HepG2 (cell line): ENCODE data around the gene TFE3.

ENCODE experiments used
- JUND ChIP-seq: sonication (generic); formaldehyde crosslinking; IDR thresholded peaks from 2 replicates; pipeline ENCODE4 v1.8.0; 2022; ENCODE audit warnings: mild to moderate bottlenecking, missing genetic modification reagents
- MTA3 ChIP-seq: sonication (generic); formaldehyde crosslinking; IDR thresholded peaks from 2 replicates; pipeline ENCODE4 v1.4.0; 2020; ENCODE audit warnings: missing genetic modification reagents
- PCBP2 ChIP-seq: fragments of 200-400 bp; formaldehyde crosslinking; optimal IDR thresholded peaks from 2 replicates; pipeline ENCODE3; 2018; ENCODE audit warnings: low read length, low read depth; ENCODE audit not compliant: poor library complexity, severe bottlenecking
- ZNF564 ChIP-seq: sonication (generic); formaldehyde crosslinking; IDR thresholded peaks from 2 replicates; pipeline ENCODE4 v1.8.1; 2023; ENCODE audit warnings: mild to moderate bottlenecking, missing genetic modification reagents
- TF ChIP-seq, protein P1 (sequence below): sonication (generic); formaldehyde crosslinking; IDR thresholded peaks from 2 replicates; pipeline ENCODE4 v1.4.0; 2020; ENCODE audit warnings: missing genetic modification reagents

DNA sequence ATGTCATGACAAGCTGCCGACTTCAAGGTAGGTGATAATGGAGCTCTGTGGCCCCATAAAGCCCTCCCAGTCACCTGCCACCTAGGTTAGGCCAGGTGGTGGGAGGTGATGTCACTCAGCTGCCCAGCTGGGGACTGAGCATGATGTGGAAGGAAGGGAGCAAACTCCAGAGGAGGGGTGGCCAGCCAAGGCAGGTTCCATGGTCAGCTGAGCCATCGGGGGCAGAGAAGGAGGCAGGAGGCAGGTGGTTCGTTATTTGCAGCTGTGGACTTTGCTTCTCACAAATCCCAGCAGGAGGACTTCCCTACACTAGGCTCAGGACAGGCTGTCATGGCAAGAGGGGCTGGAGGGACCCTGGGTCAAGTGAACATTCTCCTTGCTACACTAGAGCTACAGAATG lies 17.8 kb upstream of the TFE3 start:
- TF ChIP-seq MTA3 (CRISPR knock-in tag) (no peak), JUND (CRISPR knock-in tag) (no peak), PCBP2 (no peak), ZNF564 (CRISPR knock-in tag) (no peak)
- TF ChIP-seq, protein P1, sequence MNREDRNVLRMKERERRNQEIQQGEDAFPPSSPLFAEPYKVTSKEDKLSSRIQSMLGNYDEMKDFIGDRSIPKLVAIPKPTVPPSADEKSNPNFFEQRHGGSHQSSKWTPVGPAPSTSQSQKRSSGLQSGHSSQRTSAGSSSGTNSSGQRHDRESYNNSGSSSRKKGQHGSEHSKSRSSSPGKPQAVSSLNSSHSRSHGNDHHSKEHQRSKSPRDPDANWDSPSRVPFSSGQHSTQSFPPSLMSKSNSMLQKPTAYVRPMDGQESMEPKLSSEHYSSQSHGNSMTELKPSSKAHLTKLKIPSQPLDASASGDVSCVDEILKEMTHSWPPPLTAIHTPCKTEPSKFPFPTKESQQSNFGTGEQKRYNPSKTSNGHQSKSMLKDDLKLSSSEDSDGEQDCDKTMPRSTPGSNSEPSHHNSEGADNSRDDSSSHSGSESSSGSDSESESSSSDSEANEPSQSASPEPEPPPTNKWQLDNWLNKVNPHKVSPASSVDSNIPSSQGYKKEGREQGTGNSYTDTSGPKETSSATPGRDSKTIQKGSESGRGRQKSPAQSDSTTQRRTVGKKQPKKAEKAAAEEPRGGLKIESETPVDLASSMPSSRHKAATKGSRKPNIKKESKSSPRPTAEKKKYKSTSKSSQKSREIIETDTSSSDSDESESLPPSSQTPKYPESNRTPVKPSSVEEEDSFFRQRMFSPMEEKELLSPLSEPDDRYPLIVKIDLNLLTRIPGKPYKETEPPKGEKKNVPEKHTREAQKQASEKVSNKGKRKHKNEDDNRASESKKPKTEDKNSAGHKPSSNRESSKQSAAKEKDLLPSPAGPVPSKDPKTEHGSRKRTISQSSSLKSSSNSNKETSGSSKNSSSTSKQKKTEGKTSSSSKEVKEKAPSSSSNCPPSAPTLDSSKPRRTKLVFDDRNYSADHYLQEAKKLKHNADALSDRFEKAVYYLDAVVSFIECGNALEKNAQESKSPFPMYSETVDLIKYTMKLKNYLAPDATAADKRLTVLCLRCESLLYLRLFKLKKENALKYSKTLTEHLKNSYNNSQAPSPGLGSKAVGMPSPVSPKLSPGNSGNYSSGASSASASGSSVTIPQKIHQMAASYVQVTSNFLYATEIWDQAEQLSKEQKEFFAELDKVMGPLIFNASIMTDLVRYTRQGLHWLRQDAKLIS (CRISPR knock-in tag), result no peak
